Measurements from ENCODE around the gene PPIG.

The PPIG gene

DNA sequence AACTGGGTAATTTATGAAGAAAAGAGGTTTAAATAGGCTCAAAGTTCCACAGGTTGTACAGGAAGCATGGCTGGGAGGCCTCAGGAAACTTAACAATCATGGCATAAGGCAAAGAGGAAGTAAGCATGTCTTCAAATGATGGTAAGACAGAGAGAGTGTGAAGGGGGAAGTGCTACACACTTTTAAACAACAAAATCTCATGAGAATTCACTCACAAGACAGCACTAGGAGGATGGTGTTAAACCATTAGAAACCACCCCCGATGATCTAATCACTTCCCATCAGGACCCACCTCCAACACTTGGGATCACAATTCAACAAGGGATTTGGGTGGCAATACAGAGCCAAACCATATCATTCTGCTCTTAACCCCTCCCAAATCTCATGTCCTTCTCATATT is 75.2 kb downstream of the PPIG start:
- peak; percentile 77 for DNase-seq (ENCODE audit: low read depth)
- TF ChIP-seq POLR2A (IDR thresholded peaks at IDR 0.05; ENCODE audit: extremely low read depth, insufficient read length) (no peak), MYC (IDR thresholded peaks at IDR 0.05; ENCODE audit: low read depth, low read length) (no peak)
- TF ChIP-seq, protein P1, sequence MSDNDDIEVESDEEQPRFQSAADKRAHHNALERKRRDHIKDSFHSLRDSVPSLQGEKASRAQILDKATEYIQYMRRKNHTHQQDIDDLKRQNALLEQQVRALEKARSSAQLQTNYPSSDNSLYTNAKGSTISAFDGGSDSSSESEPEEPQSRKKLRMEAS (IDR thresholded peaks at IDR 0.05; ENCODE audit: low read depth, low read length) = peak; percentile 55
- TF ChIP-seq, protein P2, sequence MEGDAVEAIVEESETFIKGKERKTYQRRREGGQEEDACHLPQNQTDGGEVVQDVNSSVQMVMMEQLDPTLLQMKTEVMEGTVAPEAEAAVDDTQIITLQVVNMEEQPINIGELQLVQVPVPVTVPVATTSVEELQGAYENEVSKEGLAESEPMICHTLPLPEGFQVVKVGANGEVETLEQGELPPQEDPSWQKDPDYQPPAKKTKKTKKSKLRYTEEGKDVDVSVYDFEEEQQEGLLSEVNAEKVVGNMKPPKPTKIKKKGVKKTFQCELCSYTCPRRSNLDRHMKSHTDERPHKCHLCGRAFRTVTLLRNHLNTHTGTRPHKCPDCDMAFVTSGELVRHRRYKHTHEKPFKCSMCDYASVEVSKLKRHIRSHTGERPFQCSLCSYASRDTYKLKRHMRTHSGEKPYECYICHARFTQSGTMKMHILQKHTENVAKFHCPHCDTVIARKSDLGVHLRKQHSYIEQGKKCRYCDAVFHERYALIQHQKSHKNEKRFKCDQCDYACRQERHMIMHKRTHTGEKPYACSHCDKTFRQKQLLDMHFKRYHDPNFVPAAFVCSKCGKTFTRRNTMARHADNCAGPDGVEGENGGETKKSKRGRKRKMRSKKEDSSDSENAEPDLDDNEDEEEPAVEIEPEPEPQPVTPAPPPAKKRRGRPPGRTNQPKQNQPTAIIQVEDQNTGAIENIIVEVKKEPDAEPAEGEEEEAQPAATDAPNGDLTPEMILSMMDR (IDR thresholded peaks at IDR 0.05; ENCODE audit: low read depth, low read length) = no peak
- no peak overlapping the region for H3K4me3 ChIP-seq (ENCODE audit: low read depth, low read length)

DNA sequence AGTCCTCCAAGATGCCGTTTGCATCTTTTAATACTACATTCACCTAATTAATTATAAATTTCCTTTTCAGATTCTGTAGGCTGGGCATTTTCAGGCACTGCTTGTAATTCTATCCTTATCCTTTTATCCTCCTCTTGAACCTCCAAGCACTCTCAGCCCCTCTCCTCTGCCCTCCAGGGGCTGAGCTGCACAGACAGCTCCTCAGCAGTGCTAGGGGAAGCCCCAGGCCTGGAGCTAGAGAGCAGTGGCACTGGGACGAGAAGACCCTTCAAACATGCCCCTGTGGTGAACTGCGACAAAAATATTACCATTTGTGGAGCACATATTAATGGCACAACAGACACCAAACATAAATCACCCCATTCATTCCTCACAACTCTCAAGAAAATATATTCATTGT is 77.1 kb downstream of the PPIG start:
- TF ChIP-seq MYC (IDR thresholded peaks at IDR 0.05; ENCODE audit: low read depth, low read length) = no peak
- TF ChIP-seq POLR2A (IDR thresholded peaks at IDR 0.05; ENCODE audit: extremely low read depth, insufficient read length) = no peak
- TF ChIP-seq, protein P2 (IDR thresholded peaks at IDR 0.05; ENCODE audit: low read depth, low read length) = no peak
- TF ChIP-seq, protein P1 (IDR thresholded peaks at IDR 0.05; ENCODE audit: low read depth, low read length) = no peak
- no peak for DNase-seq (ENCODE audit: low read depth)
- no peak overlapping the region for H3K4me3 ChIP-seq (ENCODE audit: low read depth, low read length)

DNA sequence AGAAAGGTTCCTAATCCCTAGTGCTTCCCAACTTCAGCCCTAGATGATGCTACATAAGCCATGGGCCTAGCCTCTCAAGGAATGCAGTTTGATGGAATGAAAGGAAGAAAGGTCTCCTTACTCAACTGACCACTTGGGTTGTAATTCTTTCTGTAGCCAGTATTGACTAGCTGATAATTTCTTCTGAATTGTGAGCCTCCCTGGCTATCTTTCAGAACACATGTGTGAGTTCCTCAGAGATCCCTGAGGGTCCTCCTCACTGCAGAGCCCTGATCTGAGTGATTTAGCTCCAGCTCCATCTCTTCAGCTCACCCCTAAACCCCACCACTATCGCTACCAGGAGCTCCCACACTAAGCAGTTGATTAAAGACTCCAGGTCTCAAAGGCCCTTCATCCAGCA is 78.6 kb downstream of the PPIG start:
- H3K4me3 ChIP-seq (ENCODE audit: low read depth, low read length) = no peak overlapping the region
- TF ChIP-seq, protein P2 (IDR thresholded peaks at IDR 0.05; ENCODE audit: low read depth, low read length) = no peak
- TF ChIP-seq MYC (IDR thresholded peaks at IDR 0.05; ENCODE audit: low read depth, low read length) = no peak
- TF ChIP-seq, protein P1 (IDR thresholded peaks at IDR 0.05; ENCODE audit: low read depth, low read length) = no peak
- TF ChIP-seq POLR2A (IDR thresholded peaks at IDR 0.05; ENCODE audit: extremely low read depth, insufficient read length) = no peak
- DNase-seq (ENCODE audit: low read depth) = no peak

DNA sequence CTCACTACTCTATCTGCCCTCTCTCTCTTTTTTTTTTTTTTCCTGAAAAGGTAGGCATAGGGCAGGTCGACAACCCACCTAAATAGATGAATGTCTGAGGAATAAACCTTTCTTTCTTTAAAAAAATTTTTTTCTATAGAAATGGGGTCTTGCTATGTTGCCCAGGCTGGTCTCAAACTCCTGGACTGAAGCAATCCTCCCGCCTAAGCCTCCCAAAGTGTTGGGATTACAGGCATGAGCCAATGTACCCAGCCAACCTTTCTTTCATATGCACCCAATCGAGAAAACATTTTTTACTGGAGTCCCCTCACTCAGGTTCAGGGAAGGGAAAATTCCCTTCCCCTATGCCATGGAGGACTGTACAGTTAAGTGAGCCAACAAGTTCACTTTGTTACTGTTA is 79.1 kb downstream of the PPIG start:
- H3K4me3 ChIP-seq (ENCODE audit: low read depth, low read length) = no peak overlapping the region
- TF ChIP-seq MYC (IDR thresholded peaks at IDR 0.05; ENCODE audit: low read depth, low read length) (no peak), POLR2A (IDR thresholded peaks at IDR 0.05; ENCODE audit: extremely low read depth, insufficient read length) (no peak)
- TF ChIP-seq, protein P1 (IDR thresholded peaks at IDR 0.05; ENCODE audit: low read depth, low read length) = no peak
- TF ChIP-seq, protein P2 (IDR thresholded peaks at IDR 0.05; ENCODE audit: low read depth, low read length) = no peak
- no peak for DNase-seq (ENCODE audit: low read depth)

- DNase-seq (ENCODE audit: low read depth) = no peak
- TF ChIP-seq, protein P1 (IDR thresholded peaks at IDR 0.05; ENCODE audit: low read depth, low read length) = no peak
- TF ChIP-seq POLR2A (IDR thresholded peaks at IDR 0.05; ENCODE audit: extremely low read depth, insufficient read length) = no peak
- TF ChIP-seq, protein P2 (IDR thresholded peaks at IDR 0.05; ENCODE audit: low read depth, low read length) = no peak
- no peak for TF ChIP-seq MYC (IDR thresholded peaks at IDR 0.05; ENCODE audit: low read depth, low read length)
- no peak overlapping the region for H3K4me3 ChIP-seq (ENCODE audit: low read depth, low read length)
Measured at GRCh38 chr2:169664600-169664977, 80.4 kb downstream of the PPIG start.

Measured in NB4 (cell line).